HG02870 (cell line): ENCODE data around the gene ITGB3.
"Not testable (repeated sequence)": the region's sequence is repeated elsewhere in the genome, so short reads cannot be mapped to it uniquely, and the experiment has no call there.

Experiments used
- ATAC-seq: cut with Tn5 transposase; IDR thresholded peaks from one replicate; pipeline ENCODE4 v1.9.1; 2021; ENCODE audit warnings: mild to moderate bottlenecking, moderate library complexity; ENCODE audit not compliant: unreplicated experiment

Gene ITGB3

GRCh38 chr17:47243737-47244598, 9.7 kb upstream of the ITGB3 start:
- ATAC-seq, result no peak

GRCh38 chr17:47244697-47245096, 8.9 kb upstream of the ITGB3 start:
- no peak for ATAC-seq

- no peak for ATAC-seq
Measured at GRCh38 chr17:47246120-47246519, 7.5 kb upstream of the ITGB3 start.

GRCh38 chr17:47250855-47251254, 2.8 kb upstream of the ITGB3 start:
- no peak for ATAC-seq

GRCh38 chr17:47251421-47251940, 2.1 kb upstream of the ITGB3 start:
- ATAC-seq, result no peak

GRCh38 chr17:47252209-47252608, 1.4 kb upstream of the ITGB3 start:
- ATAC-seq, result no peak

GRCh38 chr17:47252766-47253512, 688 bp upstream of the ITGB3 start:
- no peak for ATAC-seq

- no peak for ATAC-seq
Measured at GRCh38 chr17:47254403-47254943, 846 bp downstream of the ITGB3 start.

GRCh38 chr17:47257651-47258339, 4.2 kb downstream of the ITGB3 start:
- no peak for ATAC-seq

GRCh38 chr17:47262586-47262985, 9.0 kb downstream of the ITGB3 start:
- ATAC-seq, result no peak

- no peak for ATAC-seq
Measured at GRCh38 chr17:47264166-47264565, 10.5 kb downstream of the ITGB3 start.

- no peak for ATAC-seq
Measured at GRCh38 chr17:47265983-47266541, 12.4 kb downstream of the ITGB3 start.

GRCh38 chr17:47266782-47267181, 13.2 kb downstream of the ITGB3 start:
- no peak for ATAC-seq

GRCh38 chr17:47267354-47267828, 13.8 kb downstream of the ITGB3 start:
- ATAC-seq, result no peak

GRCh38 chr17:47268964-47269363, 15.3 kb downstream of the ITGB3 start:
- ATAC-seq, result not testable (repeated sequence)

- not testable (repeated sequence) for ATAC-seq
Measured at GRCh38 chr17:47269561-47270280, 16.1 kb downstream of the ITGB3 start.

GRCh38 chr17:47270946-47271705, 17.5 kb downstream of the ITGB3 start:
- ATAC-seq, result no peak

- ATAC-seq, result no peak
Measured at GRCh38 chr17:47272491-47272890, 18.9 kb downstream of the ITGB3 start.

- no peak for ATAC-seq
Measured at GRCh38 chr17:47273245-47273644, 19.6 kb downstream of the ITGB3 start.
